ENCODE results near the gene SIRPB2. TPM values are rescaled to one million over a fixed set of nuclear protein-coding genes. Genes with fewer than 3 reads are reported as not detected.

The SIRPB2 gene
- total and polyA plus RNA-seq, 8 donors: 0.09 to 3.4 (median 0.57) TPM

GRCh38 chr20:1438361-1438760 is 52.9 kb downstream of the SIRPB2 start:
- Histone ChIP-seq H3K27me3 (no peaks in the 10 kb centered on the region), H3K4me3 (no peak overlapping the region), H3K4me1 (no peaks in the 10 kb centered on the region), H3K9me3 (no peaks in the 10 kb centered on the region), H3K36me3 (peaks cover 0 to 14% (median 9%) of the 10 kb centered on the region in 3 donors), H3K27ac (no peak overlapping the region)
- no peak for TF ChIP-seq CTCF (IDR thresholded peaks at IDR 0.05)
- intact Hi-C loops (cut with DNase I): no loop called here
- 41 to 50% methylated on average over 1 of the region's 1 CpG for WGBS, 2 donors
- no peak for ATAC-seq
- no peak for FAIRE-seq
- DNase-seq: no peak

- peak; percentile 46 to 82 (median 70) for TF ChIP-seq CTCF (IDR thresholded peaks at IDR 0.05)
- Histone ChIP-seq H3K27me3 (no peaks in the 10 kb centered on the region), H3K36me3 (peaks cover 0 to 4% (median 3%) of the 10 kb centered on the region in 3 donors), H3K4me1 (no peaks in the 10 kb centered on the region), H3K9me3 (no peaks in the 10 kb centered on the region), H3K4me3 (no peak overlapping the region), H3K27ac (no peak overlapping the region)
- no peak for FAIRE-seq
- 29 to 34% methylated on average over 5 of the region's 5 CpGs for WGBS, 2 donors
- ATAC-seq: peak; percentile 64 to 93 (median 88)
- DNase-seq: peak; percentile 35 to 86 (median 70)
- intact Hi-C loops (cut with DNase I): no loop called here
These were observed 53.9 kb downstream of the SIRPB2 start for GRCh38 chr20:1437235-1437904.

GRCh38 chr20:1436263-1436662 is 55.0 kb downstream of the SIRPB2 start:
- FAIRE-seq: no peak
- intact Hi-C loops (cut with DNase I): no loop called here
- no peak for DNase-seq
- Histone ChIP-seq H3K27ac (no peak overlapping the region), H3K4me3 (no peak overlapping the region), H3K27me3 (no peaks in the 10 kb centered on the region), H3K4me1 (no peaks in the 10 kb centered on the region), H3K9me3 (no peaks in the 10 kb centered on the region), H3K36me3 (no peaks in the 10 kb centered on the region)
- ATAC-seq: no peak
- TF ChIP-seq CTCF (IDR thresholded peaks at IDR 0.05): no peak
- WGBS, 2 donors: 86 to 87% methylated on average over 8 of the region's 8 CpGs

GRCh38 chr20:1435337-1435699 is 55.9 kb downstream of the SIRPB2 start:
- Histone ChIP-seq H3K27ac (no peak overlapping the region), H3K36me3 (no peaks in the 10 kb centered on the region), H3K4me3 (no peak overlapping the region), H3K4me1 (no peaks in the 10 kb centered on the region), H3K9me3 (no peaks in the 10 kb centered on the region), H3K27me3 (no peaks in the 10 kb centered on the region)
- intact Hi-C loops (cut with DNase I): no loop called here
- no peak for ATAC-seq
- TF ChIP-seq CTCF (IDR thresholded peaks at IDR 0.05): no peak
- DNase-seq: no peak
- no peak for FAIRE-seq

- FAIRE-seq (no peak), ATAC-seq (peak in 3 of 4 donors; percentile 26 to 67 (median 64)), DNase-seq (peak in 1 of 6 donors; percentile 30)
- intact Hi-C loops (cut with DNase I): no loop called here
- Histone ChIP-seq H3K9me3 (no peaks in the 10 kb centered on the region), H3K27ac (no peak overlapping the region), H3K4me1 (no peaks in the 10 kb centered on the region), H3K4me3 (no peak overlapping the region), H3K27me3 (no peaks in the 10 kb centered on the region), H3K36me3 (no peaks in the 10 kb centered on the region)
- WGBS, 2 donors: 80 to 89% methylated on average over 2 of the region's 2 CpGs
- TF ChIP-seq CTCF (IDR thresholded peaks at IDR 0.05): no peak
These were observed 56.5 kb downstream of the SIRPB2 start for GRCh38 chr20:1434571-1435336.

Measured in pancreas (tissue), 10 donors.